Left renal cortex interstitium (tissue), 4 donors: ENCODE results near the gene CDH24. TPM values are rescaled to one million over a fixed set of nuclear protein-coding genes. Genes with fewer than 3 reads are reported as not detected.

Experiments
- DNase-seq, 4 donors: peaks; one replicate each; pipeline ENCODE4 v3.0.0-alpha.2; 2013; ENCODE audit warnings: low read depth in 4 of 4, low spot score in 2 of 4, missing footprints in 1 of 4
- polyA plus RNA-seq, 4 donors: library from polyadenylated mRNA; unstranded; fragments of 120-200 nt; gene quantifications; one replicate each; pipeline ENCODE4 v1.2.1, GENCODE V29; 2013; ENCODE audit not compliant: insufficient read length in 4 of 4

CDH24 gene
- polyA plus RNA-seq, 4 donors = 13.1 to 46.0 (median 27.1) TPM

DNA sequence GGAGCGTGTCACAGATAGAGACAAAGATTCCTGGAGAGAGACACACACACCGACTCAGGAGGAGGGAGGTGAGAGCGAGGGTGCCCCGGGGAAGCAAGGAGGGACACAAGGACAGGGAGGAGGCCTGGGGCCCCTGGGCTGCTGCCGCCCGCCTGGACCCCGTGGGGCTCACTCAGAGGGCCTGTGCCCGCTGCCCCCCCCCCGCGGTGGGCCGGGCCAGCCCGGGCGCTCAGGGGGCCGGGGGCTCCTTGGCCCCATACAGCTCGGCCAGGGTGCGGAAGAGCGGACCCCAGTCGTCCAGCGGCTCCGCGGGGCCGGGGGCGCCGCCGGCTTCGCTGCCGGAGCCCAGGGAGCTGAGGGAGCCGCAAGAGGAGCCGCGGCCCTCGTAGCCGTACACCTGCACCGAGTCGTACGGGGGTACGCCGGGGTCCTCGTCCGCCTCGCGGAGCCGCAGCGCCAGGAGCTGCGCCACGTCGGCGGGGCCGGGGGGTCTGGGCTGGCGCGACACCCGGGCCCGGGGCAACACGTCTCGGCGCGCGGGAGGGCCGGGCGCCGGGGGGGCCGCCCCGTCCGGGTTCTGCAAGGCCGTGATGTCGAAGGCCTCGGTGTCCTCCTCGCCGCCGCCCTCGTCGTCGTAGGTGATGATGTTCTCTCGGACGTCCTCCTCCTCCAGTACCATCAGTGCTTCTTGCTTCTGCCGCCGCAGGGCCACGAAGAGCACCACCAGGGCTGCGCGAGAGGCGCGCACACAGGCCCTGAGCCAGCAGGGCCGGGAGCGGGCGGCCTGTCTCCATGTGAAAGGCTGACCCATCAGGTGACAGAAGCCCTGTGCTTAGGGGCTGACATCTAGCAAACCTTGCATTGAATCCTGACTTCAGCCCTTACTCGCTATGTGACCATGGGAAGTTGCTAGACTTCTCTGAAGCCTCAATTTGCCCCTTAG, 9.3 kb downstream of the CDH24 start:
- no peak for DNase-seq

DNA sequence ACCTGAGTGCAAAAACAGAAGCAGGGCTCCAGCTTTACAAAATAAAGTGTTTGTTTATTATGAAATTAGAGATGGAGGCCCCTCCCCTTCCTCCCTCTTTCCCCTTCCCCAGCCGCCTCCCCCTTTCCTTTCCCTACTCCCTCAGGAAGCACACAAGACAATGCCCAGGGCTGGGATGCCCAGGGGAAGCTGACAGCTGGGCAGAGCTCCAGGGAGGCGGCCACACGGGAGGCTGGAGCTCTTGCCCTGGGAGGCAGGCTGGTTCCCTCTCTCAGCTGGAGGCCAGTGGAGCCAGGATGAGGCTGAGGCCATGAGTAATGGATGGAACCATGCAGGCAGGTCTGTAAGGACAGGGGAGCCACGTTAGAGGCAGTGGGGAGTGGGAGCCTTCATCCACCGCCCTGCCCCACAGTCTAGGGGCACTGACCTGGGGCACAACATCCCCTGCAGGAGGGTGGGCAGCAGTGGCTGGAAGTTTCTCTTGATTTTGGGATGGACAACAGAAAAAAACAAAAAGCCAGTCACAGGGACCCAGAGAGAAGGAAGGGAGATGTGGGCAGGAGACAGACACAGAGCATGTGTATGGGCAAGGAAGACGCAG, 10.2 kb downstream of the CDH24 start:
- DNase-seq = no peak

DNA sequence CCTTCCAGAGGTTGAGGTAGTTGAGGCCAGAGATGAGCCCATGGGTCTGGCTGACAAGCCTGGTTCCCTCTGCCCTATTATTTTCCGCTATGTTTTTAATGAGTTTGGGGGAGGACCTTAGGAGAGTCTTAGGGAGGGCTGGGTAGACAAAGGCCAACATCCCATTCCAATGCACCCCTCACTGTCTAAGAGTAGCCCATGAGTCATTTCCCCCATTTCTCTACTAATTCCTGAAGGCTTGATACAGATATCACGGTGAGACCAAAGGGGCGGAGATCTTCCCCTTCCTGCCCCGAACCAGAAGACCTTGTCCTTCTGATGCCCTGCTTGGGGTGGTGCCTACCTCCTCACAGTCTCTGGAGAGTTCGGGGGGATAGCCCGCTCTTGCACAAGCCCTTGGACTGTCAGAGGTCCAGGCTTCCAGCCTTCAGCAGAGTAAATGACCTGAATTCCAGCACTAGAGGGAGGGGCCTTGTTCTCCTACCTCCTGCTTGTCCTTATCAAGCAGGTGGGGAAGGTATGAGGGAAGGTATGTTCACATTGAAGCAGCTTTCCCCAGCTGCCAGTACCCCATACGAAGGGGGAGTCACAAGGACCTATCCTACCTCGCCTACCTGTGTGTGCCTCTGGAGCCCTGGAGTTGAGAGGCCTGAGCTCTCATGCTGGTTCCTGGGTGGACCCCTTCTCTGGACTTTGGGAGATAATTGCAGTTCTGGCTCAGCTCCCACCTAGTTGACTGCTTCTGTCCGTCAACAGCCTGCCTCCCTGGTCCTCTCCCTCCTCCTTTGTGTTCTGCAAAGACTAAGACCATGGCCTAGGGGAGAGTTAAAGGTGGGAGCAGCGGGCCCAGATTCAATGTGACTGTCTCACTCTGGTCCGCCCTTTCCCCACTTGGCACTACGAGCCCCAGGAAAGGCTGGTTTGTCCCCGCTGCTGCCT, 11.6 kb downstream of the CDH24 start:
- no peak for DNase-seq

- DNase-seq = no peak
Measured at GRCh38 chr14:23044840-23045239, 12.5 kb downstream of the CDH24 start.

- DNase-seq = no peak
Measured at GRCh38 chr14:23043754-23044153, 13.6 kb downstream of the CDH24 start.

DNA sequence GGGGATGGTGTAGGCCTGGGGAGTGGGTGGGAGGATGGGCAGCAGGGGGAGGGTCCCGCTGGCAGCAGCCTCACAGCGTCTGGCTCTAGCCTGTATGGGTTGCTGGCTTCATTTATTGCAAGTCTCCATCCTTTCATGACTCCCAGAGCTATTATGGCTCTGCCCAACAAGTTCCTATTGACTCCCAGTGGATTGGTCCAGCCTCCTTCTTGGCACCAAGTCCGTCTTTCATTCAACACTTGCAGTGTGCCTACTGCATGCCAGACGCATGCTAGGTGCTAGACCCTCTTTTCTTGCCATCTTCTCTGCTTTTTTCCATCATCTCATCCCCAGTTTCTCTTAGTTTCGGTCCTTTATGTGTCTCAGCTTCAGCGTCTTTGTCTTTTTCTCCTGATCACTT, 14.2 kb downstream of the CDH24 start:
- no peak for DNase-seq

DNA sequence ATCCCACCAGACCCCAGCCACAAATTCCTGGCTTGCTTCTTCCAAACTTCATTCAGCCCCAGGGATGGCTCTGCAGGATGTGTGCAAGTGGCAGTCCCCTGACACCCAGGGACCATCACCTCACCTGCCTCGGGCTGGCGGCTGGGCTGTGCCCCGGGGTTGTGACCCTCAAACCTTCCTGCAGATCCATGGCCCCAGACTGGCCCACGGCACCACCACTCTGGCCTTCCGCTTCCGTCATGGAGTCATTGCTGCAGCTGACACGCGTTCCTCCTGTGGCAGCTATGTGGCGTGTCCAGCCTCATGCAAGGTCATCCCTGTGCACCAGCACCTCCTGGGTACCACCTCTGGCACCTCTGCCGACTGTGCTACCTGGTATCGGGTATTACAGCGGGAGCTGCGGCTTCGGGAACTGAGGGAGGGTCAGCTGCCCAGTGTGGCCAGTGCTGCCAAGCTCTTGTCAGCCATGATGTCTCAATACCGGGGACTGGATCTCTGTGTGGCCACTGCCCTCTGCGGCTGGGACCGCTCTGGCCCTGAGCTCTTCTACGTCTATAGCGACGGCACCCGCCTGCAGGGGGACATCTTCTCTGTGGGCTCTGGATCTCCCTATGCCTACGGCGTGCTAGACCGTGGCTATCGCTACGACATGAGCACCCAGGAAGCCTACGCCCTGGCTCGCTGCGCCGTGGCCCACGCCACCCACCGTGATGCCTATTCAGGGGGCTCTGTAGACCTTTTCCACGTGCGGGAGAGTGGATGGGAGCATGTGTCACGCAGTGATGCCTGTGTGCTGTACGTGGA, 15.0 kb downstream of the CDH24 start, which contains the start of gene PSMB11:
Gene PSMB11, plus strand, starts transcription at position 51 of the 804 bp plus-strand sequence. Its CDS starts 14 bp downstream, at position 65.
- DNase-seq = no peak

DNA sequence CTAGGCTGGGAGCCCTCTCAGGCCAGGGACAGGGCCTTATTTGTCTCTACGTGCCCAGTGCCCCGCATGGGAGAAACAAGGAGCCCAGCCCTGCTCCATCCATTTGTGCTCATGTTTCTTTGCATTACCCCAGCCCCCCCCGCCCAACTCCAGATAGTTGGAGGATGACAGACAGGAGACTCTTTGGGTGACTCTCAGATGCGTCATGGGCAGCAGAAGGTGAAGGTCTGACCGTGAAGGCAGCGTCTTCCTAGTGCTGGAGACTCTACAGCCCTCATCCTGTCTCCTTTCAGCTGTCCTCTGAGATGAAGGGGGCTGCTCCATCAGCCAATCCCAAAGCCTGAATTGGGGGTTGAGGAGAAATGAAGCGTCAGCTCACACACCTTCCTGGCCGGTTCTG, 15.6 kb downstream of the CDH24 start:
- DNase-seq = no peak

DNA sequence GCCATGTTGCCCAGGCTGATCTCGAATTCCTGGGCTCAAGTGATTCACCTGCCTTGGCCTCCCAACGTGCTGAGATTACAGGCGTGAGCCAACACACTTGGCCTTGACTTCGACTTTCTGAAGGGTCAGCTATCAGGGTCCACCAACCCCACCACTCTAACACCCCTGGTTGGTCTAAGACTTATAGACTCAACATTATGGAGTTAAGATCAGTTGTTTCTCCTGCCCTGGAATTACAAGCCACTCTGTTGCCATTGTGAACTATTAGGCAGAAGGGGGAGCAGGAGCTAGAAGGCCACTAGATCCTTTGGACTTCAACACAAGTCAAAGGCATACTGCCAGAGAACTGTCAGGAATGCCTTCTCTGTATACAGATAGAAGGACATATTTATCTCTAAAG, 17.2 kb downstream of the CDH24 start:
- no peak for DNase-seq

DNA sequence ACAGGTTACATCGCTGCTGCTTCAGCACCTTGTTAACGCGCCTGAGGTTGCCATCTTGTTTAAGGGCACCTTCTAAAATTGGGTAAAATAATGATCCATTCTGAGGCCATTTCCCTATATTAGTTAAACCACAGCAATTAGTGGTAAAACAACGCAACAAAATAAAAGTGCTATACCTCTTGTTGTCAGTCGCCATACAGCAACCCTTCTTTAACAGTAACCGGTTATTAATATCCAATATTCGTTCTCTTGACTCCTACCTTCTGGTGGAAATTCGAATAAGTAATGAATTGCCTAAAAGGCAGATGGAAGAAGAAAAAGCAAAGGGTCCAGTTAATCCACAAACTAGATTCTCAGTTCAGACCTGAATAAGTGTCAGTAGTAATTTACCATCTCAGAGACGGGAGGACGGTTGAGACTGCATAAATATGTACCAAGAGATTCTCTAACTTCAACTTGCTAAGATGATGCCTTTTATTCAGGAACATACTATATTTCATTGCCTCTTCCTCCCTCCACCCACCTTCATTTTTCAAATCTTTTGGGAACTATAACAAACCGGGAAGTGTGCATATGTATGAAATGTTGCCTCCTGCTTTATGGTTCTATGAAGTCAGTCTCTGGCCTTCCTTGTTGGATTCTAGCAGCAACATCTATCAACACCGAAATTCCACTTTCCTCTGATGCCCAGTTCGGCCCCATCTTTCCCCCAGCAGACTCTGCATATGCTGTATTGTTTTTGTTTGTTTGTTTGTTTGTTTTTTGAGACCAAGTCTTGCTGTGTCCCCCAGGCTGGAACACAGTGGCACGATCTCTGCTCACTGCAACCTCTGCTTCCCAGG, 21.8 kb downstream of the CDH24 start:
- DNase-seq = no peak

DNA sequence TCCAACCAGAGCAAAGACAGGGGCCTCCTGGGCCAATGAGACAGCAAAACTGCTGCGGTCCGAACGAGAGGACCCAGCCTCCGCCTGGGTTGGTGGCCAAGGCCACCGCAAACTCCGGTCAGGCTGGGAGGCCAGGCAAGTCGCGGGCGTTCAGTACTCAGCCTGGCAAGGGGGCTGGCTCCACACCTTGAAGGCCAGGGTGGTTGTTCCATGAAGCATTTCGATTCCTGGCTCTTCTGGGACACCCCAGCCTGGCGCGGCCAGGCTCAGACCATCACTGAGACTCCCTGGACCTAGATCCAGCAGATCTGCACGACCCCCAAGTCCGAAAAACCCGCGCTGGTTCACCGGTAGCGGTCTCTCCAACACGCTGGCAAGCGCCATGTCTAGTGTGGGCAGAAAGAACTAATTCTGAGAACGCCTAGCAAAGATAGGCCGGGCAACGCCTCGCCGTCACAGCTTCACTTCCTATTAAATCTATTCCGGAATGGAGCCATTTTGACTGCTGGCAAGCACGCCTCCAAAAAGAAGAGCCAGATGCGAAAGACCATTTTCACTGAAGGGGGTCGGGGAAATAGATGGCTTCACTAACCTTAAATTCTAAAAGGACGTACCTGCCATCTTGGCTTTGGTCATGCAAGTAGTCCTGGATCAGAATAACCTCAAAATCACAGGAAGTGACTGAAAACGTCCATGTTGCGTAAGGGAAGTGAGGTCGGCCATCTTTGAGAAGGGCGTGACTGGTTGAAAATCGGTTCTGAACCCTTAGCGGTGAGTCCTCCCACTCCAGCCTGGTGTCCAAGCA, 22.6 kb downstream of the CDH24 start, which contains the start of gene PSMB5:
Gene PSMB5, minus strand, starts transcription at position 403 of the 805 bp plus-strand sequence. Its CDS starts 19 bp downstream, at position 384.
- peak; percentile 90 to 98 (median 94) for DNase-seq

- DNase-seq = no peak
Measured at GRCh38 chr14:23033801-23034497, 23.4 kb downstream of the CDH24 start.

DNA sequence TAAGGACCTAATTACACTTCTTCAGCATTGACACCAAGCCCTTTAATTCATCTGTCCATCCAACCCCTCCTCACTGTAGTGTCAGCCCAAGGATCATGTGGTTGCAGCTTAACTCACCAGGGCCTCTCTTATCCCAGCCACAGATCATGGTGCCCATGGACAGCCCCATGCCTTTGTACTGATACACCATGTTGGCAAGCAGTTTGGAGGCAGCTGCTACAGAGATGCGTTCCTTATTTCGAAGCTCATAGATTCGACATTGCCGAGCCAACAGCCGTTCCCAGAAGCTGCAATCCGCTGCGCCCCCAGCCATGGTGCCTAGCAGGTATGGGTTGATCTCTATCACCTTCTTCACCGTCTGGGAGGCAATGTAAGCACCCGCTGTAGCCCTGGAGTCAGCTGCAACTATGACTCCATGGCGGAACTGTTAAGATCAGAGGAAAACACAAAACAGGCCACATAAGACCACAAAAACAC, 24.0 kb downstream of the CDH24 start:
- no peak for DNase-seq

DNA sequence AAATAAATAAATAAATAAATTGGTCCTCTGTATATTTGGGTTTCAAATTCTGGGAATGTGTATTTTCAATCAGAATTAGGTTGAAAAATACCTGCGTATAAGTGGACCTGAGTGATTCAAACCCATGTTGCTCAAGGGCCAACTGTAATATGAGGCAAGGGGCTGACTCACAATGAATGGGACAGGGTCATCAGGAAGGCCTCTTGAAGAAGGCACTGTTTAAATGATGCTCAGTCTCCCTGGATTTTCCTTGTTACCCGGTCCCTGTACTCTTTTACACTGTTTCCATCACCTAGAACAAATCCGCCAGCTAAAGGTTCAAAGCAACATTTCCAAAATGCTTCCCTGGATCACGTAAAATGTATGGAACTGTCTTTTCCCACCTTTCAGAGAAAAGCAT, 26.4 kb downstream of the CDH24 start:
- no peak for DNase-seq

DNA sequence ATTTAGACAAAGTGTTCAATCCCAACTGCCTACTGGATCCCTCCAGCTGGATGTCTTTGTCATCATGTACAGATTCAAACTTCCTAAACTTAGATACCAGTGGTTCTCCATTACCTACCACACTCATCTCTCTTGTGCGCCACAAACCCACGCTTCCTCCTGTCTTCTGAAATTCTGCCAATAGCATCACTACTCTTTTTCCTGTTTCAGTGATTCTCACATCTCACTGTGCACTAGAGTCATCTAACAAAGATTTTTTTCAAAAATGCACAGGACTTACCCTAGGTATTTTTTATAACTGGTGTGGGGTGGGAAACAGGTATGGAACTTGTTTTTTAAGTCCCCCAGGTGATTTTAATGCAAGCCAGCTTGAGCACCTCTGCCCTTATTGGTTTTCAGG, 28.5 kb downstream of the CDH24 start:
- no peak for DNase-seq

DNA sequence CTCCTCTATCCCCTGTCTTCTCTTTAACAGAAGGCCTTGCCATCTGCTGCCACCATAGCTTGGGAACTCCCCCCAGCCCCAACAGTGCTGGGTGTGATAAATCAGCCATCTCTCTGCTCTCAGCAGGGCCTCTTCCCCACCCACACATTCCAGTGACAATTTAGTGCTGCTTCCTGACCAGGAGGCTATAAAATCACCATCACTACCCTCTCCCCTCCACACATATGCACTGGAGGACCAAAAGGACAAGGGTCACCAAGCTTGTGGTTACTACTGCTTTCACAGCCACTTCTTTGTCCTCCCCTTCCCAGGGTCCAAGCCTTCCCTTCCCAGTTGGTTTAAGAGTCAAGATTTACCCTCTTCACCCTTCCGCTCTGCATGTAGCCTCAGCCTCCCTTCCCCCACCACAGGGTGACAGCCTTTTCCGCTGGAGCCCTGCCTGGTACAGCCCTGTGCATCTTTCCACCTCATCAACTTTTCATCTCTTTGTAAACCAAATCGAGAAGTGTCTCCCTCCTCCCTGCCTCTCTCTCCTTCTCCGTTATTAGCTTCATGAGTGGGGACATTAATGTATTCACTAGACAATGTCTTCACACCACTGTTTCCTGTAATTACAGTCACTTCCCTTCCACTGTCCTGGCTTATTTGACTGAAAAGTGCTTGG, 32.0 kb downstream of the CDH24 start:
- DNase-seq = no peak

- DNase-seq = no peak
Measured at GRCh38 chr14:23024612-23025075, 32.7 kb downstream of the CDH24 start.
